Hematopoietic multipotent progenitor cell treated with erythropoietin and hydrocortisone succinate and interleukin-3 and kit ligand, for 4 days (in vitro differentiated cells): ENCODE results near the gene CMC2.

Experiments
- DNase-seq: peaks from one replicate; pipeline ENCODE4 v3.0.0-alpha.2; 2015

Gene CMC2

GRCh38 chr16:80923356-80923755 lies 83.3 kb downstream of the CMC2 start:
- no peak for DNase-seq
